ENCODE data around the gene LRRC27. TPM values are rescaled to one million over a fixed set of nuclear protein-coding genes. Genes with fewer than 3 reads are reported as not detected.

Gene LRRC27
- total RNA-seq, 1 experiment from 2014 or later, result 5.6 TPM

DNA sequence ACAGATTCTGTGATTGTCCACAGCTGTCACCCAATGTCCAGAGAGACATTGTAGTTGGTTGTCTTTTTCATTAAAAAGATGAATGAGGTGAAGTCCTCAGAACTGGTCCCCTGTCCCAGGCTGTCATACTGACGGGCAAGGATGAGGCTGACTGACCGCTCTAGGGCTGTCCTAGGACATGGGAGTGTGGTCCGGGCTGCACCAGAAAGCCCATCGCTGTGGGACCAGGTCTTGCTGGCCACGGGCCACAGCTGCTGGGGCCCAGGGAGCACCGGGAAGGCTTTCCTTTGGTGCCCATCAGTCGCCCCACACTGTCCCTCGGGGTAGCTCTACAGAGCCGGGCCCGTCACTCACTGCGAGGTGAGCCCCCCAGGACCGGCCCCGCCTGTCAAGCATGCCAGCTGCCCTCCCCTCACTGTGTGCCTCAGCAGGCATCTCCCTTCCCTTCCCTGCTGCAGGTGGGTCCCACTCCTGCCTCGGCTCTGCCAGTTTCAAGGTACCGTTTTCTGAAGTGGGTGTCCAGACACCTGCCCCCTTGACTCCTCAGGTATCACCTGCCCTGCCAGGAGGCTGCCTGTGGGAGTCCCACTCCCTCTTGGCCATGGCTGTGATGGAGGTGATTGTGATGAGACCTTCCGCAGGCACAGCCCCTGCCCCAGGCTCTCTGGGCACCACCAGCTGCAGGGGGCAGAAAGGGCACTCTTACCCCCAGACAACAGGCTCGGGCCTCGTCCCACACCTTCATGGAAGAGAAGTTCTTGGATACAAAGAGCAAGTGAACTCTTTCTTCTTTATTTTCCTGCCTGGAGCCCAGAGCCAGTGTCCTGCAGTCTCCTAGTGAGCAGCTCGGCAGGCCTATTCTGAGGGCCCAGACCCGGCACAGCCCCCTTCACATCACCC lies 21.7 kb downstream of the LRRC27 start:
- H4K20me1 ChIP-seq (ENCODE audit: low read length), result no peaks in the 10 kb centered on the region
- no peaks in the 10 kb centered on the region for H3K79me2 ChIP-seq (ENCODE audit: low read length)
- no peaks in the 10 kb centered on the region for H3K4me1 ChIP-seq (ENCODE audit: insufficient read depth, low read length)
- H3K27ac ChIP-seq (ENCODE audit: low read length), result no peak overlapping the region
- H3K36me3 ChIP-seq (ENCODE audit: low read depth, low read length), result no peaks in the 10 kb centered on the region
- ChIA-PET POLR2A (ENCODE audit: unreplicated experiment) (no interaction called here), CTCF (no interaction called here)
- DNase-seq, result no peak
- no TSS peak for BruUV-seq (replicated peaks)
- H3K9me2 ChIP-seq (replicated peaks; ENCODE audit: low read length), result no peaks in the 10 kb centered on the region
- H3F3A ChIP-seq (ENCODE audit: low read length, unreplicated experiment), result no peaks in the 10 kb centered on the region
- no peaks in the 10 kb centered on the region for H3K27me3 ChIP-seq (ENCODE audit: low read length)
- TF ChIP-seq EZH2phosphoT487 (IDR thresholded peaks at IDR 0.05; ENCODE audit: borderline replicate concordance, low read length) (no peak), EZH2 (IDR thresholded peaks at IDR 0.05; ENCODE audit: low read length, unreplicated experiment) (no peak)
- TF ChIP-seq, protein P1, sequence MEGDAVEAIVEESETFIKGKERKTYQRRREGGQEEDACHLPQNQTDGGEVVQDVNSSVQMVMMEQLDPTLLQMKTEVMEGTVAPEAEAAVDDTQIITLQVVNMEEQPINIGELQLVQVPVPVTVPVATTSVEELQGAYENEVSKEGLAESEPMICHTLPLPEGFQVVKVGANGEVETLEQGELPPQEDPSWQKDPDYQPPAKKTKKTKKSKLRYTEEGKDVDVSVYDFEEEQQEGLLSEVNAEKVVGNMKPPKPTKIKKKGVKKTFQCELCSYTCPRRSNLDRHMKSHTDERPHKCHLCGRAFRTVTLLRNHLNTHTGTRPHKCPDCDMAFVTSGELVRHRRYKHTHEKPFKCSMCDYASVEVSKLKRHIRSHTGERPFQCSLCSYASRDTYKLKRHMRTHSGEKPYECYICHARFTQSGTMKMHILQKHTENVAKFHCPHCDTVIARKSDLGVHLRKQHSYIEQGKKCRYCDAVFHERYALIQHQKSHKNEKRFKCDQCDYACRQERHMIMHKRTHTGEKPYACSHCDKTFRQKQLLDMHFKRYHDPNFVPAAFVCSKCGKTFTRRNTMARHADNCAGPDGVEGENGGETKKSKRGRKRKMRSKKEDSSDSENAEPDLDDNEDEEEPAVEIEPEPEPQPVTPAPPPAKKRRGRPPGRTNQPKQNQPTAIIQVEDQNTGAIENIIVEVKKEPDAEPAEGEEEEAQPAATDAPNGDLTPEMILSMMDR (conservative IDR thresholded peaks at IDR 0.05; ENCODE audit: low read depth, low read length), result no peak
- ATAC-seq, result no peak
- no peak overlapping the region for H3K9ac ChIP-seq (ENCODE audit: low read length)
- H3K9me3 ChIP-seq (ENCODE audit: low read length), result no peaks in the 10 kb centered on the region
- H3K4me3 ChIP-seq (ENCODE audit: low read length), result no peak overlapping the region
- no peak overlapping the region for H2AFZ ChIP-seq (ENCODE audit: low read length)
- H3K4me2 ChIP-seq (ENCODE audit: low read length), result no peak overlapping the region
- intact Hi-C loops (cut with micrococcal nuclease), result no loop called here

DNA sequence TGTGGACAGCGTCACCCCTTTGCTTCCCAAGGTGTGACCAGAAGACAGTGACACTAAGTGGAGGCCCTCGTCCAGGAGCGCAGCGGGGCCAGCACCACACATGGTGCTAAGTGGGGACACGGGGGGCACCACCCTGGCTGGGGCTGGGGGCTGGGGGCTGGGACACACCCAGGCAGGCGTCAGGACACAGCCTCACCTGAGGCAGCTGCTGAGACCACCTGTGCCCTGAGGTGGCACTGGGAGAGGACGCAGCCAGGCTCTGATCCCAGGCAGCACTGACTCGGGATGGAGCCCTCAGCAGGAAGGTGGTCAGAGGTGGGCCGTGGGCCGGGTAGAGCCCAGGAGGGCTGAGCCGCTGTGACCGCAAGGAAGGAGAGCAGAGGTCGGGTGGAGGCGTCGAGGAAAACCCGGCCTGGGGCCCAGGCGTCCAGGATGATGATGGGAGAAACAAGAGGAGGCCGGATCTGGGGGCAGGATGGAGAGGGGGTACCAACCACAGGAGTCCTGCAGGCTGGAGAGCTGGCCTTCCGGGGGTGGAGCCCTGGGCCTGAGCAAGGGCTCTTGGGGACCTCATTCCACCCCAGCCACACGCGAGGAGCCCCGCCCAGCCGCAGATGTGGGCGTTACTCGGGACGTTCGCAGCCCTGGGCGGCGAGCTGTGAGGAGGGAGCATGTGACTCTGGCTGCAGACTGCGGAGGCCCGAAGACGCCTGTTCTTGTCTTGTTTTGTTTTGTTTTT lies 22.5 kb downstream of the LRRC27 start:
- ATAC-seq, result no peak
- Histone ChIP-seq H3K4me1 (ENCODE audit: insufficient read depth, low read length) (no peaks in the 10 kb centered on the region), H3K9me2 (replicated peaks; ENCODE audit: low read length) (no peaks in the 10 kb centered on the region)

More for the DNA sequence above, 22.5 kb downstream of the LRRC27 start:
- TF ChIP-seq EZH2phosphoT487 (IDR thresholded peaks at IDR 0.05; ENCODE audit: borderline replicate concordance, low read length), result no peak
- TF ChIP-seq, protein P1 (conservative IDR thresholded peaks at IDR 0.05; ENCODE audit: low read depth, low read length), result no peak
- intact Hi-C loops (cut with micrococcal nuclease), result no loop called here
- DNase-seq, result no peak
- ChIA-PET POLR2A (ENCODE audit: unreplicated experiment) (no interaction called here), CTCF (no interaction called here)
- BruUV-seq (replicated peaks), result no TSS peak
- H3K27me3 ChIP-seq (ENCODE audit: low read length), result no peaks in the 10 kb centered on the region
- no peaks in the 10 kb centered on the region for H3K9me3 ChIP-seq (ENCODE audit: low read length)
- H3K27ac ChIP-seq (ENCODE audit: low read length), result no peak overlapping the region
- no peak overlapping the region for H3K4me2 ChIP-seq (ENCODE audit: low read length)
- no peaks in the 10 kb centered on the region for H3K36me3 ChIP-seq (ENCODE audit: low read depth, low read length)
- no peak overlapping the region for H3K4me3 ChIP-seq (ENCODE audit: low read length)
- H2AFZ ChIP-seq (ENCODE audit: low read length), result no peak overlapping the region
- H3F3A ChIP-seq (ENCODE audit: low read length, unreplicated experiment), result no peaks in the 10 kb centered on the region
- H3K9ac ChIP-seq (ENCODE audit: low read length), result no peak overlapping the region
- no peaks in the 10 kb centered on the region for H3K79me2 ChIP-seq (ENCODE audit: low read length)
- H4K20me1 ChIP-seq (ENCODE audit: low read length), result no peaks in the 10 kb centered on the region
